HepG2 (cell line): ENCODE measurements around the gene CHST13. TPM values are rescaled to one million over a fixed set of nuclear protein-coding genes. Genes with fewer than 3 reads are reported as not detected.
A peak's percentile ranks its signal among the peaks of the same experiment; 100 is the strongest.

Experiments used
- DMAP1 ChIP-seq: IDR thresholded peaks from 2 replicates; pipeline ENCODE4 v1.6.1; 2016
- HNF1A ChIP-seq, 2 experiments: sonication (generic) in 1 of 2; formaldehyde crosslinking in 1 of 2; IDR thresholded peaks; 2 replicates each; pipeline versions ENCODE4 v1.4.0 to v1.6.1; 2016 to 2020; ENCODE audit warnings: borderline replicate concordance in 1 of 2, low read depth in 1 of 2, mild to moderate bottlenecking in 1 of 2, missing genetic modification reagents in 1 of 2
- HOXA5 ChIP-seq: sonication (generic); formaldehyde crosslinking; IDR thresholded peaks from 2 replicates; pipeline ENCODE4 v1.4.0; 2020; ENCODE audit warnings: missing genetic modification reagents
- IKZF1 ChIP-seq: fragments of 450-650 bp; IDR thresholded peaks from 2 replicates; pipeline ENCODE4 v1.7.1; 2016
- POLR2A ChIP-seq, 2 experiments: IDR thresholded peaks; 2 replicates each; pipeline ENCODE4 v1.6.1; 2011; ENCODE audit warnings: low read depth in 2 of 2, low read length in 2 of 2, mild to moderate bottlenecking in 1 of 2, moderate library complexity in 1 of 2; ENCODE audit not compliant: insufficient read depth in 1 of 2
- POLR2AphosphoS2 ChIP-seq: IDR thresholded peaks from 2 replicates; pipeline ENCODE4 v1.6.1; 2011; ENCODE audit warnings: low read depth, low read length, improper control_type of control experiment
- RBFOX2 ChIP-seq: fragments of 200-400 bp; formaldehyde crosslinking; IDR thresholded peaks from 2 replicates; pipeline ENCODE4 v1.6.1; 2017; ENCODE audit warnings: low read depth, mild to moderate bottlenecking, low read length
- ZKSCAN1 ChIP-seq: fragments of 150-350 bp; IDR thresholded peaks from 2 replicates; pipeline ENCODE4 v1.6.1; 2014; ENCODE audit warnings: low read length
- ZNF407 ChIP-seq: sonication (generic); formaldehyde crosslinking; IDR thresholded peaks from one replicate; pipeline ENCODE4 v1.5.1; 2020; ENCODE audit warnings: mild to moderate bottlenecking, missing genetic modification reagents; ENCODE audit errors: not compliant biosample characterization
- ZNF687 ChIP-seq: sonication (generic); formaldehyde crosslinking; IDR thresholded peaks from 2 replicates; pipeline ENCODE4 v1.5.1; 2020; ENCODE audit warnings: mild to moderate bottlenecking, missing genetic modification reagents, moderate library complexity
- ZNF740 ChIP-seq: sonication (generic); formaldehyde crosslinking; IDR thresholded peaks from 2 replicates; pipeline ENCODE4 v1.4.0; 2020; ENCODE audit warnings: missing genetic modification reagents
- polyA plus RNA-seq, 8 experiments: library from polyadenylated mRNA; depleted of rRNA in 3 of 8; stranded (reverse) in 7 of 8; unstranded in 1 of 8; fragments of >200 nt; fragmentation: Illumina TruSeq in 4 of 8; extraction: Trizol in 4 of 8; gene quantifications; 2 replicates each; pipeline versions ENCODE4 v1.2.1 to v1.2.3, GENCODE V29; 2011 to 2016; ENCODE audit warnings: low read depth in 4 of 8, missing spikeins in 1 of 8, mixed read lengths in 1 of 8; ENCODE audit not compliant: insufficient read depth in 1 of 8
- total RNA-seq, 5 experiments: library from RNA; depleted of rRNA; stranded (reverse); fragments of >200 nt; fragmentation: Illumina TruSeq; extraction: Trizol; gene quantifications; 2 replicates each; pipeline ENCODE4 v1.2.3, GENCODE V29; 2016; ENCODE audit warnings: low read depth in 1 of 5

Gene CHST13
- total and polyA plus RNA-seq, 2 of the 13 experiments (the other 11 are each of a cell fraction or from before 2014, with no cell fraction given) = 32.0 to 43.1 TPM

- TF ChIP-seq ZNF407 (CRISPR knock-in tag) (no peak), ZNF740 (CRISPR knock-in tag) (no peak), HOXA5 (CRISPR knock-in tag) (0 out of 2 replicates have a peak, but pooled peaks have one; percentile 52), IKZF1 (no peak), ZKSCAN1 (no peak), RBFOX2 (peak; percentile 62; the same call in 1 of the 2 replicates), HNF1A (IDR thresholded peaks at IDR 0.05; ENCODE audit: low read depth) (no peak), HNF1A (CRISPR knock-in tag; IDR thresholded peaks at IDR 0.05; ENCODE audit: borderline replicate concordance) (no peak), DMAP1 (CRISPR knock-in tag) (peak; percentile 13; the same call in 1 of the 2 replicates), POLR2AphosphoS2 (no peak), POLR2A (IDR thresholded peaks at IDR 0.05; ENCODE audit: insufficient read depth in 1 of 2, low read depth in 2 of 2, low read length in 2 of 2) (peak in 1 of 2 experiments; percentile 33; a peak in 2 of 4 replicates), ZNF687 (CRISPR knock-in tag) (peak; percentile 76)
Measured at GRCh38 chr3:126474498-126475412, 49.2 kb upstream of the CHST13 start (continued).
